Prostate gland (tissue), 2 donors: ENCODE results near the gene TMPRSS7.

Source experiments
- CTCF ChIP-seq, 4 experiments: fragments of 200-600 bp in 2 of 4; fragments of 450-650 bp in 2 of 4; sonication (generic) in 2 of 4; IDR thresholded peaks; 1 replicate in 3 of 4; 2 replicates in 1 of 4; pipeline ENCODE4 v1.5.1; 2016 to 2019; ENCODE audit warnings: antibody characterized with exemption in 4 of 4, mild to moderate bottlenecking in 2 of 4, moderate library complexity in 2 of 4
- POLR2A ChIP-seq: fragments of 450-650 bp; IDR thresholded peaks from one replicate; pipeline ENCODE4 v1.6.1; 2016; ENCODE audit warnings: antibody characterized with exemption, mild to moderate bottlenecking
- POLR2AphosphoS5 ChIP-seq: sonication (generic); formaldehyde crosslinking; IDR thresholded peaks from one replicate; pipeline ENCODE4 v1.6.1; 2017; ENCODE audit warnings: antibody characterized with exemption

GRCh38 chr3:112038863-112039262 lies 4.3 kb downstream of the TMPRSS7 start:
- no peak for TF ChIP-seq CTCF (IDR thresholded peaks at IDR 0.05)
- TF ChIP-seq POLR2AphosphoS5, result no peak
- no peak for TF ChIP-seq POLR2A
